Measurements from ENCODE around the gene OVOL3. TPM values are rescaled to one million over a fixed set of nuclear protein-coding genes. Genes with fewer than 3 reads are reported as not detected.

Gene OVOL3
- total RNA-seq, 2 experiments from 2014 or later: not detected

- no peak overlapping the region for H3K4me3 Mint-ChIP-seq
- no peaks in the 10 kb centered on the region for H3K9me3 Mint-ChIP-seq
- H3K4me1 Mint-ChIP-seq (ENCODE audit: low read depth): peaks cover 29% of the 10 kb centered on the region
- no peak for DNase-seq
- peaks cover 1% of the 10 kb centered on the region for H3K27me3 Mint-ChIP-seq
- no peak for ATAC-seq
- ChIA-PET CTCF (interaction anchor here (4.8 kb wide), 1 partner anchor 9 kb away, joined by 40 read pairs; no protein-coding TSS in a partner anchor), POLR2A (interaction anchor here (0.6 to 2.5 kb wide), 2 partner anchors 9 to 12 kb away, joined by 3 to 11 read pairs; no protein-coding TSS in a partner anchor)
- no peak for TF ChIP-seq CTCF (IDR thresholded peaks at IDR 0.05)
- peaks cover 10% of the 10 kb centered on the region for H3K36me3 Mint-ChIP-seq (ENCODE audit: low read depth)
- intact Hi-C loops (cut with micrococcal nuclease): no loop called here
- H3K27ac Mint-ChIP-seq: no peak overlapping the region
Measured at GRCh38 chr19:36136964-36137686, 26.2 kb downstream of the OVOL3 start.

GRCh38 chr19:36139120-36139472, 28.2 kb downstream of the OVOL3 start:
- DNase-seq: no peak
- ATAC-seq: no peak
- CTCF ChIA-PET: interaction anchor here (1.8 to 4.8 kb wide), 2 partner anchors 11 to 31 kb away, joined by 6 to 40 read pairs; no protein-coding TSS in a partner anchor
- POLR2A ChIA-PET: interaction anchor here (2.5 kb wide), 1 partner anchor 11 kb away, joined by 11 read pairs; no protein-coding TSS in a partner anchor
- intact Hi-C loops (cut with micrococcal nuclease): no loop called here
- peaks cover 19% of the 10 kb centered on the region for H3K36me3 Mint-ChIP-seq (ENCODE audit: low read depth)
- H3K4me3 Mint-ChIP-seq: peak overlapping the region; percentile 84
- peak overlapping the region; percentile 87 for H3K27ac Mint-ChIP-seq
- no peaks in the 10 kb centered on the region for H3K9me3 Mint-ChIP-seq
- peaks cover 1% of the 10 kb centered on the region for H3K27me3 Mint-ChIP-seq
- H3K4me1 Mint-ChIP-seq (ENCODE audit: low read depth): peaks cover 24% of the 10 kb centered on the region
- no peak for TF ChIP-seq CTCF (IDR thresholded peaks at IDR 0.05)

GRCh38 chr19:36139473-36140303, 28.7 kb downstream of the OVOL3 start, which contains the start of gene CAPNS1:
Gene CAPNS1, plus strand, starts transcription at chr19:36140066. Its CDS starts 946 bp downstream, at chr19:36141012.
- H3K27me3 Mint-ChIP-seq: peaks cover 1% of the 10 kb centered on the region
- peaks cover 24% of the 10 kb centered on the region for H3K4me1 Mint-ChIP-seq (ENCODE audit: low read depth)
- H3K4me3 Mint-ChIP-seq: peak within 1 kb of the TSS; percentile 84
- ChIA-PET CTCF (interaction anchor here (0.6 to 4.8 kb wide), 3 partner anchors 12 to 30 kb away, joined by 3 to 40 read pairs (median 6); no protein-coding TSS in a partner anchor), POLR2A (no interaction called here)
- H3K36me3 Mint-ChIP-seq (ENCODE audit: low read depth): peaks cover 22% of the 10 kb centered on the region
- no peak for TF ChIP-seq CTCF (IDR thresholded peaks at IDR 0.05)
- no peaks in the 10 kb centered on the region for H3K9me3 Mint-ChIP-seq
- intact Hi-C loops (cut with micrococcal nuclease): no loop called here
- DNase-seq: peak; percentile 95
- ATAC-seq: peak; percentile 73
- H3K27ac Mint-ChIP-seq: peak within 1 kb of the TSS; percentile 87

GRCh38 chr19:36140304-36141038, 29.5 kb downstream of the OVOL3 start:
- POLR2A ChIA-PET: no interaction called here
- intact Hi-C loops (cut with micrococcal nuclease): no loop called here
- Mint-ChIP-seq H3K4me1 (ENCODE audit: low read depth) (peaks cover 24% of the 10 kb centered on the region), H3K27ac (peak overlapping the region; percentile 87), H3K27me3 (no peaks in the 10 kb centered on the region), H3K4me3 (peak overlapping the region; percentile 84), H3K36me3 (ENCODE audit: low read depth) (peaks cover 24% of the 10 kb centered on the region), H3K9me3 (no peaks in the 10 kb centered on the region)
- no peak for TF ChIP-seq CTCF (IDR thresholded peaks at IDR 0.05)
- peak; percentile 74 for DNase-seq
- ATAC-seq: peak; percentile 32
- CTCF ChIA-PET: interaction anchor here (0.6 to 4.8 kb wide), 3 partner anchors 13 to 30 kb away, joined by 3 to 40 read pairs (median 4); no protein-coding TSS in a partner anchor

Measured in activated CD8-positive, alpha-beta T cell treated with anti-CD3 and anti-CD28 coated beads for 36 hours (primary cell).